ENCODE measurements around the gene SERPING1.

SERPING1 gene

DNA sequence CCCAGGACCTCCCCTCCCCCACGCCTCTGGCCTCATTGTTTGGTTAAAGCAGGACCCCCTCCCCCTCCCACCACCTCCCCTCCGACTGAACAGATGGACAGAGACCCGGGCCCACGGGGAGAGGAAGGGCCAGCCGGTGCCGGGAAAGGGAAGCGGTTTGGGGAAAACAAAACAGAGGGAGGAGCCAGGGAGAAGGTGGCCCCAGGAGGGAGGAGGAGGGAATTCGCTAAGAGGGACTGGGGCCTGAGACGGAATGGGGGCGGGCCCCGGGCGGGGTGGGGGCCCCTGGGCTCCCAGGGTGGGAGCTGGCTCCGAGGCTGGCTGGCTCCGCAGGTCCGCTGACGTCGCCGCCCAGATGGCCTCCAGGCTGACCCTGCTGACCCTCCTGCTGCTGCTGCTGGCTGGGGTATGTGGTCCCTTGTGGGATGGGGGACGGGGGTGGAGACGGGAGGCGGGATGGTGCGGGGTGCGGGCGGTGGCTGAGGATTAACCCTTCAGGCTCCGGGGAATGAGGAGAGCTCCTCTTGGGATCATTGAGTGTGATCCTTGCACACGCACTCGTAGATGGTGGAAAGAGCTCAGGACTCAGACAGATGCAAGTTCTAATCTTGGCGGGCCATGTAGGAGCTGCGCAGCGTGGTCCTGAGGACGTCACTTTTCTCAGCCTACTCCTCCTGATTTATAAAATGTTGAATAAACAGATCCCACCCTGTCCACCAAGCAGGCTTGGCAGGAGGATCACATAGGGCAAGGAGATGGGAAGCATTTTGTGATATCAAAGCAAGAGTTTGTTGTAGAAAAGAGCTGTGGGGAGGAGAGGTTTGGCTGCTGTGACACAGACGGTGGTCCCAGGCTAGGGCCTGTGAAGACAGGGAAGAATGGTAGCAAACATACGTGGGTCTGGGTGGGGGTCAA, 688 bp downstream of the SERPING1 start:
- no peak for DNase-seq

GRCh38 chr11:57598831-57599155, 1.3 kb downstream of the SERPING1 start:
- no peak for DNase-seq

- no peak for DNase-seq
These were observed 1.9 kb downstream of the SERPING1 start for GRCh38 chr11:57599381-57599780.

GRCh38 chr11:57601297-57601696, 3.8 kb downstream of the SERPING1 start:
- no peak for DNase-seq

GRCh38 chr11:57604296-57605027, 7.0 kb downstream of the SERPING1 start:
- DNase-seq: no peak

DNA sequence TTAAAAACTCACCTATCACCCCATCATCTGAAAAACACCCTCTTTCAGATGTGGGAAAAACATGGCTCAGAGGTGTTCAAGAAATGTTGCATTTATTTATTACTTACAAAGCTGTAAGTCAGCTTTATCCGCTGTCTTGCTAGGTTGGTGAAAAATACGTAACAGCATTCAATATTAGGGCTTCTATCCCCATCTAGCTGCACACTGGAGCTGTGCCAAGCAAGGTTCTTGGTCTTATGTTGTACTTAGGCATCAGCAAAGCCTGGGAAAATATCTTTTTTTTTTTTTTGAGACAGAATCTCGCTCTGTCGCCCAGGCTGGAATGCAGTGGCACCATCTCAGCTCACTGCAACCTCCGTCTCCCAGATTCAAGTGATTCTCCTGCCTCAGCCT, 7.5 kb downstream of the SERPING1 start:
- DNase-seq: no peak

- no peak for DNase-seq
These were observed 12.7 kb downstream of the SERPING1 start for GRCh38 chr11:57610170-57610569.

DNA sequence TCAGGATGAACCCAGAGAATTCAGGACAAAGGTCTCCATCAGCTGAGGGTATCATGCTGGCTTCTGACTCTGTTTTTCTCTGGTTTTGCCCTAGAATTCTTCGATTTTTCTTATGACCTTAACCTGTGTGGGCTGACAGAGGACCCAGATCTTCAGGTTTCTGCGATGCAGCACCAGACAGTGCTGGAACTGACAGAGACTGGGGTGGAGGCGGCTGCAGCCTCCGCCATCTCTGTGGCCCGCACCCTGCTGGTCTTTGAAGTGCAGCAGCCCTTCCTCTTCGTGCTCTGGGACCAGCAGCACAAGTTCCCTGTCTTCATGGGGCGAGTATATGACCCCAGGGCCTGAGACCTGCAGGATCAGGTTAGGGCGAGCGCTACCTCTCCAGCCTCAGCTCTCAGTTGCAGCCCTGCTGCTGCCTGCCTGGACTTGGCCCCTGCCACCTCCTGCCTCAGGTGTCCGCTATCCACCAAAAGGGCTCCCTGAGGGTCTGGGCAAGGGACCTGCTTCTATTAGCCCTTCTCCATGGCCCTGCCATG, 16.8 kb downstream of the SERPING1 start:
- DNase-seq: no peak

GRCh38 chr11:57615308-57615707, 17.8 kb downstream of the SERPING1 start:
- no peak for DNase-seq

DNA sequence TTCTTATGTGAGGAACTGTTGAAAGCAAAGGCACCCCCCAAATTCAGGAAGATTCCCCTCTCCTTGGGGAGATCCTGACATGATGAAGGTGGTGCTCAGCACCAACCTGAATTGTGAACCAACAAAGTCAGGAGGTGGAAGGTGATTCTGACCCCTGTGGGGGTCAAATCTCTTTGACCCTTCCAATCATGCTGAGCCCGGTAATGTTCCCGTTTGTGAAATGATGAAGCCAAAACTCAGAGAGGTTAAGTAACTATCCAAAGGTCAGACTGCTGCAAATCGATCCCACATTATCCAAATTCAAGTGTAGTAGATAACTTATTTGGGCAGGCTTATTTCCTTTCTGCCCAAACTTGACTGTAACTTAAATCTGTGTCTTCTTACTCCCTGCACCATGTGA, 19.1 kb downstream of the SERPING1 start:
- no peak for DNase-seq

- DNase-seq: no peak
These were observed 21.0 kb downstream of the SERPING1 start for GRCh38 chr11:57618438-57618837.

DNA sequence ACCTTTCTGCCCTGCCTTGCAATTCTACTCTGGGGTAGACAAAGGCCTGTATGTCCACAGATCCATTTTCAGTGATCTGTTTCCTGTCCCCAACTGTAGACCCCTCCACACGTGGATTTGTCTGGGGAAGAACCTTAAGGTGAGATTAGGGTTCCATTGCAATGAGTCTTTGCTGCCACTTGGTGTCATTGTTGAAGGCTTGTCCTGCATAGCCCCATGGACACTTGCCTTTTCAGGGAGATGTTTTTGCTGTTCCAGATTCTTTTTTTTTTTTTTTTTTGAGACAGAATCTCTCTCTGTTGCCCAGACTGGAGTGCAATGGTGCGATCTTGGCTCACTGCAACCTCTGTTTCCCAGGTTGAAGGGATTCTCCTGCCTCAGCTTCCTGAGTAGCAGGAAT, 21.8 kb downstream of the SERPING1 start:
- no peak for DNase-seq

- DNase-seq: no peak
These were observed 23.0 kb downstream of the SERPING1 start for GRCh38 chr11:57620467-57620866.

DNA sequence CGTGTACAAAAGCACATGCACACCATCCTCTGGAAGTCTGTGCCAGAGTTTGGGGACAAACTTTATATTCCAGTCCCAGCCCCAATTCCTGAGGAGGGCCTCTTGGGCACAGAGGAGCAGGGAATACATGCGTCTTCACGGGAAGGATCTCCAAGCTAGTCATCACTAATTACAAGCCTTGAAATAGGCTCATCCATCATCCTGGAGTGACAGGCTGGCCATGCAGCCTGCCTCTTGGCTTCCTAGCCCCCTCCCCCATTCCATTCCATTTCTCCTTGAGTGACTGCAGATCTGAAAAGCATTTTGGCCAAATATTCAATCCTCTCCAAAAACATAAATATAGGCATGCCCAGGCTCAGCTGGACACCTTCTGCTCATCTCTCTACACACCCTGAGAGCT, 24.8 kb downstream of the SERPING1 start:
- no peak for DNase-seq

- no peak for DNase-seq
These were observed 27.4 kb downstream of the SERPING1 start for GRCh38 chr11:57624864-57625263.

DNA sequence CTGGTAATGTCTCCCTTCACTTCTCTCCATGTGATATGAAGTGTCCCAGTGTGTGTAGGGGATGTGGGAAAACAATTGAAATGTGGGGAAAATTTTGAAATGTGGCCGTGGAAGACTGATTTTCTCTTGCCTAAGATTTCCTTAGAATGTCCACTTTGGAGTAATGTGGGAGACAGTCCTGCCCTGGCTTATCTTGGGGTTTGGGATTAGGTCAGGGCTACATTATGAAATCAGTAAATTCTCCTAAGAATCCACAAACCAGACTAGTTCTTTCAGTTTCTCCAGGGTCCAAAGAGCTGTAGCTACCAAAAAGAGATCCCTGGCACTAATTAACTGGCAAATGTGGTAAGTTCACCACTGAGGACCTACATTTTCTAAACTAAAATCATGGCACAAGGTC, 29.4 kb downstream of the SERPING1 start:
- DNase-seq: no peak

DNA sequence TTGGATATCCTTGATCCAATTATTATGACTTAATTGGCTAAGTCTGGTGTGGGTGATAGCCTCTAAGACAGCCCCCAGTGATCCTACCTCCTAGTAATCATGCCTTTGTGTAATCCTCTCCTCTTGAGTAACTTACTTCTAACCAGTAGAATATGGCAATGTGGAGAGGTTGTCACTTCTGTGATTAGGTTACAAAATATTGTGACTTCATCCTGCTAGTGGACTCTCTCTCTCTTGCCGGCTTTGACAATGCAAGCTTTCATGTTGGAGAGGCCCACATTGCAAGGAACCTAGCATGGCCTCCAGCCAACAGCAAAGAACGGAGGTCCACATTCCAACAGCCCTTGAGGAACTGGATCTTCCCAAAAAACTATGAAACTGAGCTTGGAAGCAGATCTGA, 32.7 kb downstream of the SERPING1 start:
- no peak for DNase-seq

DNA sequence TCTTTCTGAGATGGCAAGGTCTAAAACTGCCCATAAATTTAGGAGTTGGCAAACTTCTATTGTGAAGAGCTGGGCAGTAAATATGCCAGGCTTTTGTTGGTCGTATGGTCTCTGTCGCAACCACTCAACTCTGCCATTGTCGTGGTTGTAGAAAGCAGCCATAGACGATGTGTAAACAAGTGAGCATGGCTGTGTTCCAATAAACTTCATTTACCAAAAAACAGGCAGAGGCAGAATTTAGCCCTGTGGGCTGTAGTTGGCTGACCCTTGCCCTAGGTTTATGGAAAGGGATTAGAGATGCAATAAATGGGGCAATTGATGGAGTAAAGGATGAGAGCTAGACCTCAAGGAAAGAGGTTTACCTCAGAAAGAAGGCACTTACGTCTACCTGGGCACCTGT, 34.6 kb downstream of the SERPING1 start:
- no peak for DNase-seq

DNA sequence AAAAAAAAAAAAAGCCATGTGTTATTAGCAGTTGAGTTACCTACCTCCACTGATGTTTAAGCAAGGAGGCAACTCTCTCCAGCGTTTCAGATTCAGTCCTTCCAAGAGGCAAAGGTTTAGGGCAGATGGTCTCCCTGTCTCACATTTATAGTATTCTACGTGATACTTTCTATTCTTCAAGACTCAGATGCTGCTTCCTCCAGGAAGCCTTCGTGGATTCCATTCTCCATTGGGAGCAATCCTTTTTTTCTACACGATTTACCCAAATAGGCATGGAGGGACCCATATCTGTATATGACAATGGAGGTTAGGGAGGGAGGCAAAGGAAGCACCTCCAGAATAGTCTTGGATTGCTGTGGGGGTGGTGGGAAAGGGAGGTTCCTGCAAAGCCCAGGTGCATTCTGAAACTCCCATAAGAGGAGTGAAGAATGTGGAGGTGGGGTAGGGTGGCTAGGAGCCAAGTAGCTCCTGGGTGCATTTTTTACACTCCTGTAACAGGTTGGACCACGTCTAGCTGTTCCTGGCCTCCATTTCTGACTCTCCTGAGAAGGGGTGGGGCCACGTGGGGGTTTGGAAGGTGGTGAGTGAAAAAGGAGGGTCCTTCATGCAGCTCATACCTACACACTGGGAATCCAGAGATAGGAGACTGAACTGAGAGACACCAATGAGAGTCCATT, 36.0 kb downstream of the SERPING1 start:
- no peak for DNase-seq

DNA sequence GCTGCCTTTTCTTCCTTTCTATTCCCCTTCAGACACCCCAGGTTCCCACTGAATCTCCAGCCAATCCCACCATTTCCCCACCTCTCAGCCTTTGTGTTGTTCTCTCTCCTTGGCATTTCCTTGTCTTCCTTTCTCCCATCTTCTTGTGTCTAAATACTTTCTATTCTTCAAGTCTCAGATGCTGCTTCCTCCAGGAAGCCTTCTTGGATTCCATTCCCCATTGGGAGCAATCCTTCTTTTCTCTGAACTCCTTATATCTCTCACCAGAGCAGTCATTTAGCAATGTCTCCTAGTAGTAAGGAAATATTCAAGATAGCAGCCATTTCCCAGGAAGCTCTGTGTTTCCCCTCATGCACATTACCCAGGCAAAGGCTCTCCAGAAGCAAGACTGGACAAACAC, 36.8 kb downstream of the SERPING1 start:
- no peak for DNase-seq

DNA sequence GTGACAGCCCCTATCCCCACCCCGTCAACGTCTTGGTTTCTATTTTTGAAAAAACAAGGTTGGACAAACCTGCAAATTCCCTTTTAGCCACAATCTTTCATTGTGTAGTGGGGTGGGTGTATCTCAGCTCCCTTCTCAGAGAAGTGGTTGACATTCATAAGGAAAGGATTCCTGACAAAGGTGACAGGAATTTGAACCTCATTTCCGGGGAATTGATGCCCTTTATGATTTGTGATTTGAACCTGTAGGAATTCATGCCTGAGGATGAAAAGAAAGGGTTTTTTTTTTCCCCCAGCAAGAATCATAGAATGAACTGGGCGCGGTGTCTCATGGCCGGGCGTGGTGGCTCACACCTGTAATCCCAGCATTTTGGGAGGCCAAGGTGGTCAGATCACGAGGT, 37.8 kb downstream of the SERPING1 start:
- no peak for DNase-seq

DNA sequence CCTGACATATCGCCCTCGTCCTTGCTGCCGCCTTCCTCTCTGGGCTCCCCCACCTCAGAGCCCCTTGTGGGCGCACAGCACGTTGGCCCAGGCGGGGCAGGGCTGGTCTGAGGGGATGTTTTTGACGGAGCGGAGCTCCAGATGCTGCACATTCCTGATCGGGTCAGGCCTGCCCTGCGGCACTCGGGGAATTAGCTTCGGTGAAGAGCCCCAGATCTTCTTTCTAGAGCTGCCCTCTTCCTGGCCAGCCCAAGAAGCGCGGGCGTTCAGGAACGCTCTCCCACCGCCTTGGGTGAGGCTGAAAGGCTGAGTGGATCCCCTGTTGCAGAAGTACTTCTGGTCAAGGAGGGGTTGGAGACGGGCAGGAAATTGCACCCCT, 40.1 kb downstream of the SERPING1 start:
- DNase-seq: no peak

DNA sequence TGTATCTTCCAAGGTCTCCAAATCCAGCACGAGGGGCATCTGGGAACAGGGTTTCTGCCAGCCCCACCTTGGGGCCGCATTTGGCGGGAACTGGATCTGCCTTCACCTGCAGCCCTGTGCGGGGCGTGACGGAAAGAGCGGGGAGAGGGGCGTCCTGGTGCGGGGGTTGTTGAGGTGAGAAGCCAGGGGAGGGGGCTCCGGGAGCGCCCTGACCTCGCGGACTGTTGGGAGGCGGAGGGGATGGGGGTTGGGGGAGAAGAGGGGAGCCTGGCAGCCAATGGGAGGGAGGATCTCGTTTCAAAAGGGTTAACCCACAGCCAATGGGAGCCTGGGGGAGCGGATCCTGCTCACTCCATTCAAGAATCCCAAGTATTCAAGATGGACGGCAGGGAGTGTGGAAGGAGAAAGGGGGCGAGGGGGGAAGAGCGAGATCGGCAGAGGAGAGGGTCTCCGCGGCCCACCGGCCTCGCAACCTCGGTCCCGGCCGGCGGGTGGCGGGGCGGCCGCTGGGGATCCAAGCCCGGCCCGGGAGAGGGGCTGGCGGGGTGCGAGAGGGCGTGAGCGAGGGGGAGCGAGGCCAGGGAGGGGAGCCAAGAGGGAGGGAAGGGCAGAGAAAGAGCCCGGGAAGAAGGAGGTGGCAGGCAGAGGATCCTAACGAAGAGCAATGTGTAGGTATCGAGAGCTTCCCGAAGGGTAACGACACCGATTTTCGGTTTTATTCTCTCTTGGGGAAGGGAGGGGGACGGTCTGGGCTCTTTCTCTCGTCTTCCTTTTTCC, 40.7 kb downstream of the SERPING1 start:
- DNase-seq: no peak

Measured in activated CD8-positive, alpha-beta memory T cell treated with anti-CD3 and anti-CD28 coated beads for 24 hours (primary cell).